Tibial nerve (tissue), 4 donors: Measurements from ENCODE around the gene SECISBP2. TPM values are rescaled to one million over a fixed set of nuclear protein-coding genes. Genes with fewer than 3 reads are reported as not detected.
"Not testable (repeated sequence)": the region's sequence is repeated elsewhere in the genome, so short reads cannot be mapped to it uniquely, and the experiment has no call there.

Experiments used
- DNase-seq, 2 donors: peaks; one replicate each; pipeline ENCODE4 v3.0.0-alpha.2; 2019; ENCODE audit warnings: low spot score in 2 of 2
- H3K27ac ChIP-seq, 4 donors: fragments of 200-600 bp; sonication (generic) in 3 of 4; one replicate each; pipeline ENCODE4 v1.5.1; 2017 to 2019; ENCODE audit warnings: mild to moderate bottlenecking in 1 of 4
- H3K27me3 ChIP-seq, 2 donors: fragments of 200-600 bp; sonication (generic) in 1 of 2; one replicate each; pipeline versions ENCODE4 v1.5.1 to v1.6.0; 2017 to 2019
- H3K36me3 ChIP-seq, 3 donors: fragments of 200-600 bp; sonication (generic); one replicate each; pipeline ENCODE4 v1.5.1; 2018 to 2019
- H3K4me1 ChIP-seq, 4 donors: fragments of 200-600 bp; sonication (generic) in 3 of 4; one replicate each; pipeline ENCODE4 v1.5.1; 2017 to 2019
- H3K4me3 ChIP-seq, 4 donors: fragments of 200-600 bp; sonication (generic) in 3 of 4; one replicate each; pipeline ENCODE4 v1.5.1; 2017 to 2019; ENCODE audit warnings: mild to moderate bottlenecking in 1 of 4, moderate library complexity in 1 of 4
- H3K9me3 ChIP-seq, 4 donors: fragments of 200-600 bp; sonication (generic) in 3 of 4; one replicate each; pipeline ENCODE4 v1.5.1; 2017 to 2019
- EP300 ChIP-seq, 2 donors: sonication (generic); formaldehyde crosslinking; IDR thresholded peaks; one replicate each; pipeline ENCODE4 v1.6.1; 2017; ENCODE audit warnings: antibody characterized with exemption in 2 of 2, mild to moderate bottlenecking in 1 of 2
- POLR2A ChIP-seq, 2 donors: fragments of 450-650 bp; IDR thresholded peaks; one replicate each; pipeline ENCODE4 v1.6.1; 2017; ENCODE audit warnings: antibody characterized with exemption in 2 of 2, mild to moderate bottlenecking in 2 of 2, moderate library complexity in 2 of 2
- WGBS, 2 donors: methylation state at CpG; one replicate each; pipeline ENCODE4 v1.1.5; 2018; 5-methylcytosine and 5-hydroxymethylcytosine counted together
- total RNA-seq, 4 donors: library from RNA; depleted of rRNA; stranded (reverse); fragments of >200 nt; gene quantifications; one replicate each; pipeline ENCODE4 v1.1.0, GENCODE V29; 2016
- TF ChIP-seq, protein P1 (sequence below), 5 experiments: fragments of 200-600 bp in 3 of 5; fragments of 450-650 bp in 2 of 5; sonication (generic) in 3 of 5; IDR thresholded peaks; one replicate each; pipeline ENCODE4 v1.5.1; 2016 to 2019; ENCODE audit warnings: antibody characterized with exemption in 5 of 5, mild to moderate bottlenecking in 3 of 5, moderate library complexity in 2 of 5

The SECISBP2 gene
- total RNA-seq, 4 donors from 2014 or later = 57.7 to 77.1 (median 64.8) TPM

DNA sequence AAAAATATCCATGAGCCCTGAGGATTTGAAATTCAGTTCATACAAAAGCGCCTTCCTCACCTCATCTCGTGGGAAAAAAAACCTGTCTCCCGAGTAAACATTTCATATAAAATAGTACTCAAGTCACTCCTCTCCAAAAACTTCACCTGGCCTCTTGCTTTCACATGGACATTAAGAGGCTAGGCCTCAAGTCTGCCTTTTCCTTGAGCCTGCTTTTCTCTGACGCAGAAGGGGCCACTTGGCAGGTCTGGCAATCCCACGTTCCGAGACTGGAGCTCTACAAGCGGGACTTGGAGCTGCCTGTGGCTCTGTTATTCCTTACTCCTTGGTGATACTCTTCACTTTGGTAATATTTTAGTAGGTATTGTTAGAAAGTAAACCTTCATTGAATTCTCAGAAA lies 34.2 kb upstream of the SECISBP2 start:
- Histone ChIP-seq H3K27me3 (no peaks in the 10 kb centered on the region), H3K36me3 (peaks cover 0 to 10% (median 0%) of the 10 kb centered on the region in 3 donors), H3K4me3 (no peak overlapping the region), H3K27ac (no peak overlapping the region), H3K4me1 (no peaks in the 10 kb centered on the region), H3K9me3 (no peaks in the 10 kb centered on the region)
- TF ChIP-seq POLR2A (IDR thresholded peaks at IDR 0.05) = no peak
- TF ChIP-seq, protein P1, sequence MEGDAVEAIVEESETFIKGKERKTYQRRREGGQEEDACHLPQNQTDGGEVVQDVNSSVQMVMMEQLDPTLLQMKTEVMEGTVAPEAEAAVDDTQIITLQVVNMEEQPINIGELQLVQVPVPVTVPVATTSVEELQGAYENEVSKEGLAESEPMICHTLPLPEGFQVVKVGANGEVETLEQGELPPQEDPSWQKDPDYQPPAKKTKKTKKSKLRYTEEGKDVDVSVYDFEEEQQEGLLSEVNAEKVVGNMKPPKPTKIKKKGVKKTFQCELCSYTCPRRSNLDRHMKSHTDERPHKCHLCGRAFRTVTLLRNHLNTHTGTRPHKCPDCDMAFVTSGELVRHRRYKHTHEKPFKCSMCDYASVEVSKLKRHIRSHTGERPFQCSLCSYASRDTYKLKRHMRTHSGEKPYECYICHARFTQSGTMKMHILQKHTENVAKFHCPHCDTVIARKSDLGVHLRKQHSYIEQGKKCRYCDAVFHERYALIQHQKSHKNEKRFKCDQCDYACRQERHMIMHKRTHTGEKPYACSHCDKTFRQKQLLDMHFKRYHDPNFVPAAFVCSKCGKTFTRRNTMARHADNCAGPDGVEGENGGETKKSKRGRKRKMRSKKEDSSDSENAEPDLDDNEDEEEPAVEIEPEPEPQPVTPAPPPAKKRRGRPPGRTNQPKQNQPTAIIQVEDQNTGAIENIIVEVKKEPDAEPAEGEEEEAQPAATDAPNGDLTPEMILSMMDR (IDR thresholded peaks at IDR 0.05) = no peak
- no peak for TF ChIP-seq EP300 (IDR thresholded peaks at IDR 0.05)
- DNase-seq = no peak
- 88 to 92% methylated on average over 7 of the region's 7 CpGs for WGBS, 2 donors

DNA sequence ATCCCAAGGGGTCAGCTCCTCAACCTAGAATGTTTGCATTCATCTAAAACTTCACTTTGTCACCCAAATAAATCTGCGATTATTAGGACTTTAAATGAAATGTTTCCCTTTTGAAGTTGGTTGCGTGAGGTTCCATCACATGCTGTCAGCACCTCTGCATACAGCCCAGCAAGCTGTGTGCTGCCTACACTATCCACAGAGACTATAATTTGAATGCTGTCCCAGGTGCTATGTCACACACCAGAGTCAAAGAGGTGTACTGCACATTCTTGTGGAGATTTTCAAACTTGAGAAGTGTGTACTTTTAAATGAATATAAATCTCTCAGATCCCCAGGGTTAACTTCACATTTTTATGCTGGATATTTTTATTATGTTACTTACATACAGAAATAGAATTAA lies 26.6 kb upstream of the SECISBP2 start:
- no peaks in the 10 kb centered on the region for H3K27me3 ChIP-seq
- H3K4me1 ChIP-seq = no peaks in the 10 kb centered on the region
- DNase-seq = no peak
- H3K36me3 ChIP-seq = no peaks in the 10 kb centered on the region
- peaks cover 0 to 7% (median 0%) of the 10 kb centered on the region in 4 donors for H3K9me3 ChIP-seq
- H3K4me3 ChIP-seq = no peak overlapping the region
- H3K27ac ChIP-seq = no peak overlapping the region
- TF ChIP-seq EP300 (IDR thresholded peaks at IDR 0.05) (no peak), POLR2A (IDR thresholded peaks at IDR 0.05) (no peak)
- TF ChIP-seq, protein P1 (IDR thresholded peaks at IDR 0.05) = no peak
- WGBS, 2 donors = 60 to 75% methylated on average over 2 of the region's 2 CpGs

DNA sequence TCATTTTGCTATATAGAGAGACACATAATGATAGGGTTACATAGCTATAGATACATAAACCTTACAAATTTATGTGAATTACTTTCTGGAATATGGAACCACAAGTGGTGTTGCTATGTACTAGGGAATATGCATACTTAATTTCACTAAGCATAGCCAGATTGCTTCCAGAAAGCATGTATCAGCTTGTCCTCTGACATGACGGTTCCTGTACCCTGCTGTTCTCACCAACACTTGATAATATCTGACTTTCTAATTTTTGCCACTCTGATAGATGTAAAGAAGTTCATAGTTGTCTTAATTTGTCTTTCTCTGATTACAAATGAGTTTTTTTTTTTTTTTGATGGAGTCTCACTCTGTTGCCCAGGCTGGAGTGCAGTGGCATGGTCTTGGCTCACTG lies 25.3 kb upstream of the SECISBP2 start:
- Histone ChIP-seq H3K27ac (no peak overlapping the region), H3K9me3 (peaks cover 0 to 7% (median 0%) of the 10 kb centered on the region in 4 donors), H3K4me1 (no peaks in the 10 kb centered on the region), H3K27me3 (no peaks in the 10 kb centered on the region), H3K4me3 (no peak overlapping the region), H3K36me3 (no peaks in the 10 kb centered on the region)
- TF ChIP-seq, protein P1 (IDR thresholded peaks at IDR 0.05) = no peak
- TF ChIP-seq EP300 (IDR thresholded peaks at IDR 0.05) (no peak), POLR2A (IDR thresholded peaks at IDR 0.05) (no peak)
- no peak for DNase-seq
- 97 to 100% methylated on average over 1 of the region's 1 CpG for WGBS, 2 donors

DNA sequence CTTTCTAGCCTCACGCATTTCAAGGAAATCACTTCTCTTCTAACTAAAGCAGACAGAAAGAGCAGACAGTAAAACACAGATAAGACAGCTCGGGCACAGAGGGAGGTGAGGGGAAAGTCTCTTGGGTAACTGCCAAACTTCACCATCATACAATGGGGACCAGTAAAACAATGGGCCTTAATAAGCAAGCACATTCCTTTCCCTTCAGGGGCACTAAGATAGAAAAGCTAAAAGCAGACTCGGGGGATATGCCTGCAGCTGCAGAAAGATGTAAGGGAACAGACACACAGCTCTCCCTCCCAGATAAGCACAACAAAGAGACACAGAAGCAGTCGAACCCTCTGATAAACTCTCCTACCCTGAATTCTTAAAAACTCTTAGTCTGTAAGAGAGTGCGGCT lies 22.9 kb upstream of the SECISBP2 start:
- TF ChIP-seq EP300 (IDR thresholded peaks at IDR 0.05) (no peak), POLR2A (IDR thresholded peaks at IDR 0.05) (no peak)
- TF ChIP-seq, protein P1 (IDR thresholded peaks at IDR 0.05) = no peak
- no peak overlapping the region for H3K4me3 ChIP-seq
- no peak overlapping the region for H3K27ac ChIP-seq
- H3K9me3 ChIP-seq = peaks cover 0 to 7% (median 0%) of the 10 kb centered on the region in 4 donors
- DNase-seq = no peak
- WGBS, 2 donors = 53 to 61% methylated on average over 5 of the region's 5 CpGs
- H3K36me3 ChIP-seq = no peaks in the 10 kb centered on the region
- H3K27me3 ChIP-seq = no peaks in the 10 kb centered on the region
- no peaks in the 10 kb centered on the region for H3K4me1 ChIP-seq

DNA sequence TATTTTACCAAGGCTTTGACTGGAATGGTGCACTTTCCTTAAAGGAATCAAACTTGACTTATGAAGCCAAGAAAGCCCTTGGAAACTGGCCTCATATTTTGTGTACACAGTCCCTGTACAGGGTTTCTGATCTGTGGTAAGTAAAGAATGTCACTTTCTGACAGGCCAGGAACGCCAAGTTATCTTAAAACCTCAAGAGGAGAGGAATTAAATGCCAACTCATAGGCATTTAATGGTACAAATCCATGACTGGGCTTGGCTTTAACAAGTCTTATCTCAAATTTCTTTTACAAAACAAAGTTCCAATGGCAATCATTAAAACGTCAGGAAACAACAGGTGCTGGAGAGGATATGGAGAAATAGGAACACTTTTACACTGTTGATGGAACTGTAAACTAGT lies 16.3 kb upstream of the SECISBP2 start:
- WGBS, 2 donors = 80 to 93% methylated on average over 2 of the region's 2 CpGs
- H3K27me3 ChIP-seq, DNase-seq, H3K36me3 ChIP-seq, H3K9me3 ChIP-seq, H3K4me3 ChIP-seq, H3K4me1 ChIP-seq, H3K27ac ChIP-seq: not testable (repeated sequence)
